ENCODE results near the gene STOX2.

DNA sequence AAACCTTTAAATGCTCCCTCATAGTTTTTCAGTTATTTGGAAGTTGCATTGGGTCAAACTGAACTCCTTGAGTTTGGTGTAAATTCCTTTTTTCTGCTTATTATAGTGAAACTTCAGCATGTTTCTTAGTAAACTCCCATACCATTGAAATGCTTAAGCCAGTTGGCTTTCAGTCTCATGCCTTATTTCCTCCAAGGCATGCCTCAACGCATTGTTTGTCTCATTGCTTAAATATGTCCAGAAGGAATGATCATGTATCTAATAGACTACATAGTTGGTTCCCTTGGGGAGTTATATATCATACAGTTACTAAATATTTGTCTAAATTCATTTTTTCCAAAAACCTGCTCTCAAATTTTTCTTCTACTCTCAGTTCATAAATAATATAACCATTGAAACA, 114.0 kb downstream of the STOX2 start:
- TF ChIP-seq, protein P1, sequence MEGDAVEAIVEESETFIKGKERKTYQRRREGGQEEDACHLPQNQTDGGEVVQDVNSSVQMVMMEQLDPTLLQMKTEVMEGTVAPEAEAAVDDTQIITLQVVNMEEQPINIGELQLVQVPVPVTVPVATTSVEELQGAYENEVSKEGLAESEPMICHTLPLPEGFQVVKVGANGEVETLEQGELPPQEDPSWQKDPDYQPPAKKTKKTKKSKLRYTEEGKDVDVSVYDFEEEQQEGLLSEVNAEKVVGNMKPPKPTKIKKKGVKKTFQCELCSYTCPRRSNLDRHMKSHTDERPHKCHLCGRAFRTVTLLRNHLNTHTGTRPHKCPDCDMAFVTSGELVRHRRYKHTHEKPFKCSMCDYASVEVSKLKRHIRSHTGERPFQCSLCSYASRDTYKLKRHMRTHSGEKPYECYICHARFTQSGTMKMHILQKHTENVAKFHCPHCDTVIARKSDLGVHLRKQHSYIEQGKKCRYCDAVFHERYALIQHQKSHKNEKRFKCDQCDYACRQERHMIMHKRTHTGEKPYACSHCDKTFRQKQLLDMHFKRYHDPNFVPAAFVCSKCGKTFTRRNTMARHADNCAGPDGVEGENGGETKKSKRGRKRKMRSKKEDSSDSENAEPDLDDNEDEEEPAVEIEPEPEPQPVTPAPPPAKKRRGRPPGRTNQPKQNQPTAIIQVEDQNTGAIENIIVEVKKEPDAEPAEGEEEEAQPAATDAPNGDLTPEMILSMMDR (IDR thresholded peaks at IDR 0.05): no peak
- TF ChIP-seq POLR2A (IDR thresholded peaks at IDR 0.05): no peak

Measured in esophagus squamous epithelium (tissue), 4 donors.